ENCODE data around the gene GUCY2F.

GUCY2F gene

DNA sequence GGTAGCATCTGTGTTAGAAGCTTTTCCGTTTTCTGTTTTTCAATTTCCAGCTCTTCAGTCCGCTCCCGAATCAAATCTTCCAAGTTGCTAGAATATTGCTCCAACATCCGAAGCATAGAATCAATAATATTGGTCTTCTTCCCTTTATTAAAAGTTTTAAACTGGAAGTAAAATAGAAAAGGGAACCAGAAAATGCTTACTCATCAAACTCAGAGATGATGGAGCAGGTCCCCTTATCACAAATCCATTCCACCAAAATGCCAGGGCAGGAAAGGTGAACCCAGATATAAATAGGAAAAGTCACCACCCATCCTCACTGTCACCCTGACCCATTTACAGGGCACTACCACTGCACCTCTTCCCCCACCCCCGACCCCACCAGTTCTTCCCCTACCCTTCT is 89.0 kb downstream of the GUCY2F start:
- DNase-seq, result no peak

DNA sequence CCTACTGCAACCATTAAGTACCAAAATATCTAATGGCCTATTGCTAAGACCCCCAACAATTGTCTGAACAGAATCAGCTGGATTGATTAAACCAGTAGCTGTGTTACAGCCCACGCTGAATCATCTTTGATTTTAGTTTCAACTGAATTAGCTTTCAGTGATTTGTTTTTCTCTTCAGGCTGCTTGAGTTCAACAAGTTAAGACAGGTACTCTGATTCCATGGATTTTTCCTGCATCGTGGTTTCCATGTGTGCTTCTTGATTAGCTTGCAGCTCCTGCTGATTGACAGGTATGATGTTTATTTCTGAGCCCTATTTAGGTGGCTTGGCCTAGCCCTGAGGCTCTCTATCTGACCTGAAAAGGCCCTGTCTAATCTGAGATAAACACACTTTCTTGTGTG is 91.3 kb downstream of the GUCY2F start:
- DNase-seq, result no peak

DNA sequence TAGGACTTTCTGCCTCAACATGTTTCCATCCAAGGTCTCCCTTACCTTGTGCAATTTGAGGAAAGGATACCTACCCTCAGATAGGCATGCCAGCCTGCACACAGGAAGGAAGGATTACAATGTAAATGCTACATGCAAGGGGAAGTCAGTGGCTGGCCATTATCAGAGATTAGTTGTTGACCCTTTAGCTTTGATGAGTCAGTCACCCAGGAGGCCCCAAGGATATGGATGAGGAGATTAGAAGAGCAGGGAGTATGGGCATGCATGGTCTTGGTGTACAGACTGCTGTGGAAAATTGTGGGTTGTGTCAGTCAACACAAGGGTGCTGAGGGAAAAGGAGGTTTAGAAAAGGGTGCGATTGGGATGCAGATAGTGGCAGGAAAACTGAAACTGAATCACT is 92.0 kb downstream of the GUCY2F start:
- DNase-seq, result no peak

DNA sequence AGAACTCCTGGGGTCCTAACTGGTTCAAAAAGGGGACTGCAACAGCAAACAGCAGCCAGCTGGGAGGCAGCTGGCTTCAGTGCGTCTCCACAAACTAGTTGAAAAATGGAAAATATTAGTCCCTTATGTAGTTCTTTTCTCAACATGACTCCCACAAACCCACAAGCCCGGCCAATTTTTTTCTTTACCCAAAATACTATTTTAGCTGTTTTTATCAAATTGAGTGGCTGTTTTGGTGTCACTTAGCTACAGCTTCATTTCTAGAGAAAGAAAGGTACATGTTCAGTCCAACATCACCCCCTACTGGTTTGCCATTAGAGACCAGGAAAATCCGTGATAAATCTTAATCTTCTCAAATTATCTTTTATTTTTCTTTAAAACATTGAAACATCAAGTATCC is 97.2 kb downstream of the GUCY2F start:
- no peak for DNase-seq

DNA sequence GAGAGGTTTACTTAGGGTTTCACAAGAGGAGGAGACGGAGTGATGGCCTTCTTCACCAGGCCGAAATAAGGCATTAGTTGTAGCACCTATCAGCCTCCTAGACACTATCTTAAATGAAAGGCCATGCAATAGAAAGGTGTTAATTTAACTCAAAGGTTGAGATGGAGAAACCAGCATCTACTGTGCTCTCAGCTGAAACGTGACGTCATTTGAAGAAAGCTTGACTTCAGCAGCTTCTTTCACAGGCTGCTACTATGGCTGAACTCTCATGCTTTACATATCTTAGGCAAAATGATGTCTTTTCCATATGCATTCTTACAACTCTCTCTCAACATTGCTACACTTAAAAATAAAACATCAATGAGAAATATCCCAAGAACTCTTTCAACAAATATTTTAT is 99.6 kb downstream of the GUCY2F start:
- no peak for DNase-seq

DNA sequence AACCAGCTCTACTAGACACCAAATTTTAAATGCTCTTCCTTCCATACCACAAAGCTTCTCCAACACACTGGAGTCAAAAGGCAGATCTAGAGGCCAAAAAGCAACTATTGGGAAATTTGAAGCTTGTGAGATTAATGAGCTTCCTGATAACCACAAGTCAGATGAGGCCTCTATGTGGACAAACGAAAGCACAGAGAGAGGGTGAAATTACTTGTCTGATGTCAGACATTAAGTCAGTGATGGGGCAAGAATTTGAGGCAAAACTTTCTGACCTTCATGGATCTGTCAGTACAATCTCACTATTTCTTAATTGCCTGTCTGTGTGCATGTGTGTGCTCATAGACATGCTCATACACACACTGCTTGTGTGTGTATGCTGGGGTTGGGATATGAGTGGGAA is 103.6 kb downstream of the GUCY2F start:
- no peak for DNase-seq

DNA sequence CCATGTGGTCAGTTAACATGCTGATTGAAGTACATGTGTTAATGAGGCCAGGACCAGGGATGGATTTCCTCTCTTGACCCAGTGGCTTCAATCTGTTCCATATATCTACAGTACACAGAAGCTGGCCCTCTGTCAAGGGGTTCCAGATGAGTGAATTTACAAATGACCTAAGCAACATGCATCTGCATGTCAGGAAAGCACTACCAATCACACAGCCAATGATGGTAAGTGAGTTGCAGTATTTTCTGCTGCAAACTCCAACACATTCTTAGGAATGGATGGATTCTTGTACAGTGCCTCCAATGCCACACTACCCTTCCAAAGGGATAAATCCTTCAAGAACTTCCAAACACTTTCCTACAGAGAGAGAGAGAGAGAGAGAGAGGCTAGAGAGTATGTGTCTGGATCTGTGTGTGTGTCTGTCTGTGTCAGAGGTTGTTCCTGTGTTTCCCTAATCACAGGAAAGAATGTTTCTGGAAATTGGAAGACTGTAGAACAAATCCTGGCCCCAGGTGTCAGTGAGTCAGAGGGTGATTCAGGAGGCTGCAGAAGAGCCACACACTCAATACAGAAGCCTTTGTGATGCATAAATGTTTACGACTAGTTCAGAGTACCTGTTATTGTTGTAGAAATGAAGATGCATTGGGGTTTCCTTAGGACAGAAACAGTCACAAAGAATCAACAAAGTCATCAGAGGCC is 107.5 kb downstream of the GUCY2F start:
- no peak for DNase-seq

DNA sequence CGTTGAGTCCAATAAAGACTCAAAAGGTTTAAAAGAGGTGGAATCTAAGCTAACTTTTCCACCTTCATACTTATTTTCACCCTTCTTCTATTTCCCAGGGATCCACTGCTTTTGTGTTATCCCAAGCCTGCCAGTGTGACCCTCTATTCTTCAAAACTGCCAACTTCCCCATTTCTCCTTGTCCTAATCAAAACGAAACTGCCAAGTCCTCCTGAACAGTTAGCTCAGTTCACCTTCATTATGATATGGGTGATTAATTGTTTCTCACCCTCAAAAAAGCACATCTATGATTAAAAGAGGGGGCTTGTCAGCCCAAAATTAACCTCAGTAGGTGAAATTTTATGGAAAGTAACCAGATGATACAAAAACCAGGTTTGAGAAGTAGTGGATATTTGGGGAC is 108.4 kb downstream of the GUCY2F start:
- no peak for DNase-seq

DNA sequence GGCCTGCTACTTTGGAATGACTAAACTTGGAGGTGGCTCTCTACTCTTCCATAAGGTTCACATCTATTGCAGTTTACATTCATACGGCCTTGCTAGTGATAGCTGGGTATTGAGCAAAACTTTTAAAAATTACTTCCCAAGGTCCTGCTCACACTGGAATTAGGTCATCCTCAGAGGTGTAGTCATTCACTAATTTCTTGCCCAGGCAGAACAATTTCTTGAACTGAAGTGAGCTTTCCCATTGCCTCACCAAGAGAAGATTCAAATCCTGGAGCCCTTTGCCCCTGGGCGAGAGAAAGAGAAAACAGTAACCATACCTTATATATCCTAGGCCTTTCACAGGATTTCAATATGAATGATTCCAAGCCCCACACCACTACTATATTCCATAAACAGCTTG is 109.2 kb downstream of the GUCY2F start:
- DNase-seq, result no peak

DNA sequence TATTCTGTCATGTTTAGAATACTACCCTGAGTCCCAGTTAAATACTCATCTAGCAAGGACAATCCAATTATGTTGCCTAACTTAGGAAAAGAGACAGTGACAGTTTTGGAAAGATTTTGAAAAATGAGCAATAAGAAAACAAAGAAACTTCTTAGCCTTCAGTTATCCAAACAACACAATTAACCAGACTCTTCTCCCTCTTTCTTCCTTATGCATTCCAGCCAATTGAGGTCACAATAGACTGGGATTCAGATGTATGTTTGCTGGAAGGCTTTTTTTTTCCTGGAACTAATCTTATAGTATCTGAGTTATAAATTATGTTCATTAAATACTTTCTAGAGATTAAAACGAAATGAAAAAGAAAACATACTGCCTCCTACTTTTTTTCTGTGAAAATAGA is 109.6 kb downstream of the GUCY2F start:
- no peak for DNase-seq

DNA sequence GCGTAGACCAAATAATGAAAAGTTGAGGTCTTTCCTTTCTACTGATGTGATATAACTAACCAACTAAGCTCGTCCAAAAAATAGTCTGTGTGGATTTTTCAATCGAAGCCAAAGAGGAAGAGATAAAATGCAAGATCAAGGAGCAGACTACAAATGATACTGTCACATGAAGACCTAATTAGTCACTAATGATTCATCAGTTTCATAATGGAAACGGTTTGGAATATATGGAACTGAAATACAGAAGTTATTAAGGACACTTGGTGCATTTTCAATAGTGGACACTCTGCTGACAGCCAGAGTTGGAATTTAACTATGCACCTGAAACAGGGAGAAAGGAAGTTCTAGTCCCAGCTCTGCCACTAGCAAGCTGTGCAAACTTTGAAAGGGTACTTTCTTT is 119.8 kb downstream of the GUCY2F start:
- no peak for DNase-seq

DNA sequence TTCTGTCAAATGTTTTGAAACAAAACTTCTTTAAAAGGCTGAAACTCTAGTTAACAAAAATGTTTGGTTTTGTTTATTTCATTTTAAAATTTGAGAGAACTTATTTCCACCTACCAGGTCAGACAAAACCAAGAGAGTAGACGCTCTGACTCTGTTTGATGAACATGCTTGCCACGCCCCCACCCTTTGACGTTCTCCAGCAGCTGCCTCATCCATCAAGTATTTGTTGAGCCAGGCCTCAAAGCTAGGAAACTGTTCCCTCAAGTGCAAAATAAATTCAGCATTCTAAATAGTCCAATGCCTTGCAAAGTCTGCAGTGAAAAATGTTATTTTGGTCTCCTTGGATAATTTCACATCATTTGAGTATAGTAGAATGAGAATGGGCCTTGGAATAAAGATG is 121.6 kb downstream of the GUCY2F start:
- DNase-seq, result no peak

DNA sequence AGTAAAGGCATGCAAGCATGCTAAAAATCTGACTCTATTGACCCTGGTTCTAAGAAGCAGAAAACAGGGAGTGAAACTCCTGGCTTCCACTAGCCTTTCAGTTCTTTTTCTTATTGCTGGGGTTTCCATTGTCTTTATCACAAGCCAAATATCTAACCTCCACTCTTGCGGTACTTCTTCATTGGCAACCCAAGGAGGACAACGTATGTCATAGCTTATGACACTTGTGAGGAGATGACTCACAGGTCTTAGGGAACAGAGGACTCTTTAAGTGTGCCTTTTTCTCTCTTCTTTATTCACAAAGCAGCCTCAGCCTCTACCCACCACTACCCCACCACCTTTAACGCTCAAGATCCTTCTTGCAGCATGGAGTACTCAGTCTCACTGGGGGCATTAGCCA is 124.2 kb downstream of the GUCY2F start:
- no peak for DNase-seq

DNA sequence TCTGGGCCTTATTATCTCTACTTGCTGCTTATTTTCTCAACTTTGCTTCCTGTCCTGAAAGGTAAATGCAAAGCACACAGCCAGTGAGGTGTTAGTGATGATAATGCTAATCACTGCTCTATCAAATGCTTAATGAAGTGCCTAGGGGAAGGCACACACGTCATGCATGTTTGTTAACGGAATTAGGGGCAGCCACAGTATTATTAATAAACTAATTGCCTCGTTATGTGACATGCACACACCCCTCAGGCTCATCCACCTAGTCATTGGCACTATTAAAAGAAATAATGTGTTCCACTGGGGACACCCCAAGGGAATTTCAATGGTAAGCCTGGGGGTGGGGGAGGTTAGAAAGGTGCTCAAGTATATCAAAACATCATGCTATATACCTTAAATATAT is 125.2 kb downstream of the GUCY2F start:
- DNase-seq, result no peak

DNA sequence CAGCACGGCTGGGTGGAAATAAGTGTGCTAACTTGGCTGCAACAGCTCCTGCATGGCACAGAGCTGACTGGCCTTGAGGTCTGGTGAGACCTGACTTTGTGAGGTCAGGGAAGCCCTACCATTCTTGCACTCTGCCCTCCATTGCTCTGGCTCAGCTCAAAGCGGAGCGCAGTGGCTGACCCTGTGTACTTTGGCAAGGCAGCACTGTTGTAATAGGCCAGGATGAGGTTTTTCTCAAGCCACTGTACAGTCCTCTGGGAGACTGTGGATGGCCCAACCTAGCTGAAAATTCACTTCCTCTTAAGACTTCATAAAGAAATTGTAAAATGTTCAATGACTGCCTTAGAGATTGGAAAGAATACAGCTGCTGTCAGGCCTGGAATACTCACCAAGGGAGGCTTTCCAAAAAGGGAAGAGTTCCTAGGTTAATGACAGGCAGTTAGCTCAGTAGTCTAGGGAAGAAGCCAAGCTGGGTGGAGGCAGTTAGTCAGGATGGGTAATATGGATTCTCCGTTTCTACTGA is 129.8 kb downstream of the GUCY2F start:
- no peak for DNase-seq

DNA sequence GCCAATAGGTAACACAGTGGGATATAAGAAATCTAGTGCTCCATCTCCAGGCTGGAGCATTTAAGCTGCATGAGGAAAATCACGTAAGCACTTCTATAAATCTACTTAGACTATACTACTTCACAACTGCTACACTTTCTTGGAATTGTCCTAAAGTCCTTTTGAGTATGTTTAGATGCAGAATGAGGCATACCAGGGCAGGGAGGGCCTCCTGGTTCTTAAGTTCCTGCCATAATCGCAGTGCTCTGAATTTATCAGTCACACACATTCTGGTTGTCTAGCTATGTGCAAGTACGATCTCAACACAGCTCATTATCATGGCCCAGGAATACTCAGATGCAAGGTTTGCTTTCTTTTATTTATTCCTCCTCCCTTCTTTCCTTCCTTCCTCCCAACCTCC is 130.3 kb downstream of the GUCY2F start:
- DNase-seq, result no peak

DNA sequence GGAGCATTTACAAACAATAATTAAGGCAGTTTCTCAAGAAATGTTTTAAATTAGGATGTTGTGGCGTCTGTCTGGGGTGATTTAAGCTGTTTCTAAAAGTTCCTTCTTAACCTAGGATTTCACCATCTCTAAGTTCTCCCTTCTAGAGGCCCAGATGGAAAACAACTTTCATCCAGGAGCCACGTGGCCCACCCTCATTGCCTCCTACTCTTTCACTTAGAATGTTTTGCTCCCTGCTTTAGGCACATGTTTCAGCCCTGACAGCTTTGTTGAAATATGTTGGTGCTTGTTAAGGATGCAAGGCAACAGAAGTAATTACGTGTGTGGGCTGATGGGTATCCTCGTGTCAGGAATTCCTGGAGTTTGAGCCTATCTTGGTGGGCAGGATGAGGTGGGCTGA is 131.3 kb downstream of the GUCY2F start:
- no peak for DNase-seq

DNA sequence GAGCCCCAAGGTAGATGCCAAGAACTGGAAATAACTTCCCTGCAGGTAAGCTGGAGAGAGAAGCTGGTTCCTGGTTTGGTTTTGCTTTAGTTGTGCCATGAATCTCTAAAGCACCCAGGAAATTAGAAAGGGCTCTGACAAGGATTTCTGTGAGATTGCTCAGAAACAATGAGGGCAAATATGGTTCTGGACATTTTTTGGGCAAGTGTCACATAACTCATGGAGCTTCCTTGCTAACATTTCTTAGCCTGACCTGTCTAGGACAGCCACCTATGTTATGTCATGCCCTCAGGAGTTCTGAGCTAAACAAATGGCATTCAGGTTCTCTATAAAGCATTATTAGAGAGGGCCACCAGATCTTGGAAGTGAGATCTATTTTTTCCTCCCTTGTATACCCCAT is 131.8 kb downstream of the GUCY2F start:
- no peak for DNase-seq

DNA sequence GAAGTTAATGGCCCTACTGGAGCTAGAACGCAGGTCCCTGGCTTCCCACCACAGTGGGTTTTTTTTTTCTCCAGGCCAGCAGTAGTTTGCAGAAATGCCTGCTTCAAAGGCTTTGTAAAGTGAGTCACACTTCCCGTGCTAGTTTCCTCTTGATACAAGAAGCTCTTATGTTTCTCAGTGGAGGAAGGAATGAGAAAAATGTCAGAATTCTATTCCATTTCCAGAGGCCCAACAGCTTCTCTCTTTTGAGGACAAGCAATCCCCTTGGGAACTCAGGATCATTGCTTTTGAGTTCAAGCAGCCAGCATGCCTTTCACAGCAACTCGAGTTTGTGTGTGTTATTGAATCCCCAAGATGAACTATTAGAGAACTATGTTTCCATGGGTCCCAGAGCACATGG is 134.3 kb downstream of the GUCY2F start:
- no peak for DNase-seq

DNA sequence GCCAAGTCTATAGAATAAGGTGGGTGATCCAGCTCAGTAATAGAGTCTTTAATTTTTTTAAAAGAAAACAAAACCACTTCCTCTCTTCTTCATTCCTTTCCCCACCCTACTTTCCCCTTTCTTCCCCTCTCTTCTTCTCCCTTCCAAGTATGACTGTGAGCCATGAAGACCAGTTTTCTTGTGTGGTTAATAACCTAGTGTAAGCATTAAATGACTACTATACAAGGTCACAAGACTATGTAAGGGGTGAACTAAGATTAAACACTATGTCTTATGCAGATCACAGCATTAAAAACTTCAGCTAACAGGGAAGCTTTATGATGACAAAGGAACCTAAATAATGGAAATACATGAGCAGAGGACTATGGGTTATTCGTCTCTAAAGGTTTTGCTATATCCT is 135.4 kb downstream of the GUCY2F start:
- DNase-seq, result no peak

DNA sequence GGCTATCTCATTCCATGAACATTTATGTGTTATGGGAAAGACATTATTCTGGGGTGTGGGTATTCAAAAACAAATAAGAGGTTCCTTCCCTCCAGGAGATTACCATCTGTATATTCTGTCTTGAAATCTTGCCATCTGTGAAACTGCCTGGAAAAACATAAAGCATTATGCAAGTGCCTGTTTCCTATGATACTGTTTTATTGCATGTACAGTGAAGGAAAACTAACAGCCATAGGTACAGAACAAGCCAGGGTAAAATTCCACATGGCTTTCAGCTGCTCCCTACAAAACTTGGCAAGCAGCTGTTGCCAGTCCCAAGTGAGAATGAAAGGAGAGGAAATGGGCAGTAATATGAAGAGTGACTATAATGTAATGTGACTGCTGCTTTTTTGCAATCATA is 136.0 kb downstream of the GUCY2F start:
- no peak for DNase-seq

DNA sequence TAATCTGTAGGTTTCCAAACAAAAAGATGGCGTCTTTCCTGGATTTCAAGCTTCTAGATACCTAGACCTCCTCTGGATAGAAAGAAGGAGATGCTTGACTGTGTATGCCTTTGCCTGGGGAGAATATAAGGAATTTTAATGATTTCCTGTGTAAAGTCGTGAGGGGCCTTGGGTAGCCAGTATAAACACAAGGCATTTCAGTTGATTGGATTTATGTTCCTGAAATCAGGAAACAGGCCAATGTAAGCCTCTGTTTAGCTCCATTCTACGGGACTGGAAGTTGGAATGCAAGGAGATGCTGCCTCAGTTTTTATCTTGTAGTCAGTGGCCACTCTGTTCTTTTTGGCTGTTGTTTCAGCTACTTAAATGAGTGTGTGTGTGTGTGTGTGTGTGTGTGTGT is 137.2 kb downstream of the GUCY2F start:
- DNase-seq, result no peak

DNA sequence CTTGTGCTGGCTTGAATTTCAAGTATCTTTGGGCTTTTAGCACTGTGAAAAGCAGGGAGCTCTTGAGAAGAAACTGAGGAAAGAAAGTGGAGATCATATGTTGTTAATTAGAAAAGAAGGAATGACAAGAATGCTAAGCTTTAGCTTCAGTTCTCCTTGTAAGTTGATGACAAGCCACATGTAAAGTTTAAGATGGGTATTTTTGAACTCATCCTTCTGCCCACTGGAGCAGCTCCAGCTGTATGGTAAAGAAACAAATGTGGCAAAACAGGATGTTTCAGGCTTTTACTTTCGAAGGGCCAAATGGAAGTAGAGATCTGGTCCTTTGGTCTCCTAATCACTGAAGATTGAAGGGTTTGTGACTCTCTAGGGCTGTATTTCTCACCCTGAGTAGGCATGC is 137.8 kb downstream of the GUCY2F start:
- no peak for DNase-seq

DNA sequence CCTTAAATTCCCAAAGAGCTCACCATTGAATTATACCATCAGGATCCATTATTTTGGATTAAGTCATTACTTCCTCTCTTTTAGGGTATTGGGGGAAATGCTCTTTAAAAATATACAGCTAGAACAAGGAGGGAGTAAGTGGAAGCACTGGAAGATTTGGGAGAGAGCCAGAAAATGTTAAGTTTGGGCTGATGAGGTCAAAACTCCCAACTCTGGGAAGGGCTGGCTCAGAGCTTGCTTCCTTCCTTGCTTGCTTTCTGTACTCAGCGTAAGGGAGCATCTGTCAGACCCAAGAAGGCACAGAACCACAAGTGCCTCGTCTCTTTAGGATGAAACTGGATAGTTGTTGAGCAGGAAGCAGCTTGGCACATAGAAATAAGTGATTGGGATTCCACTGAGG is 138.2 kb downstream of the GUCY2F start:
- DNase-seq, result no peak

DNA sequence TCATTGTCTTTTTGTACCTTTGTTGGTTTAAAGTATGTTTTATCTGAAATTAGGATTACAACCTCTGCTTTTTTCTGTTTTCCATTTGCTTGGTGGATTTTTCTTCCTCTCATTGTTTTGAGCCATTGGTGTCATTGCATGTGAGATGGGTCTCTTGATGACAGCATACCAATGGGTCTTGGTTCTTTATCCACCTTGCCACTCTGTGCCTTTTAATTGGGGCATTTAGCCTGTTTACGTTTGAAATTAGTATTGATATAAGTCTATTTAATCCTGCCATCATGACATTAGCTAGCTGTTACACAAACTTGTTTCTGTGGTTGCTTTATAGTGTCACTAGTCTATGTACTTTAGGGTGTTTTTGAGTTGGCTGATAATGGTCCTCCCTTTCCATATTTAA is 145.7 kb downstream of the GUCY2F start:
- DNase-seq, result no peak

DNA sequence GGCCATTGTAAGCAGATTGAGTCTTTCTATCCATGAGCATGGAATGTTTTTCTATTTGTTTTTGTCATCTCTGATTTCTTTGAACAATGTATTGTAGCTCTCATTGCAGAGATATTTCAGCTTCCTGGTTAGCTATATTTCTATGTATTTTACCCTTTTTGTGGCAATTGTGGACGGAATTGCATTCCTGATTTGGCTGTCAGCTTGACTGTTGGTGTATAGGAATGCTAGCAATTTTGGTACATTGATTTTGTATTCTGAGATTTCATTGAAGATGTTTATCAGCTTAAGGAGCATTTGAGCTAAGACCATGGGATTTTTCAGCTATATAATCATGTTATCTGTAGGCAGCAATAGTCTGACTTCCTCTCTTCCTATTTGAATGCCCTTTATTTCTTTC is 154.6 kb downstream of the GUCY2F start:
- no peak for DNase-seq

Data from activated T-cell treated with anti-CD3 and anti-CD28 coated beads, Interleukin-2, amount 50 U/mL, for 48 hours (primary cell).